SK-N-MC (cell line): ENCODE data around the gene RNU1-3.
"Not testable (repeated sequence)": the region's sequence is repeated elsewhere in the genome, so short reads cannot be mapped to it uniquely, and the experiment has no call there.

ENCODE experiments used
- EZH2 ChIP-seq: fragments of 200-600 bp; sonication (generic); IDR thresholded peaks from one replicate; pipeline ENCODE4 v1.6.1; 2017; ENCODE audit warnings: antibody characterized with exemption
- FOXP2 ChIP-seq: optimal IDR thresholded peaks from 2 replicates; pipeline ENCODE3; 2011; ENCODE audit warnings: mild to moderate bottlenecking, moderate library complexity; ENCODE audit not compliant: insufficient read depth; ENCODE audit errors: extremely low read length, control extremely low read depth
- POLR2AphosphoS5 ChIP-seq: IDR thresholded peaks from 2 replicates; pipeline ENCODE4 v1.6.1; 2012; ENCODE audit warnings: mild to moderate bottlenecking, low read depth, low read length, borderline replicate concordance

- TF ChIP-seq POLR2AphosphoS5, FOXP2, EZH2: not testable (repeated sequence)
Observed at GRCh38 chr1:16629916-16630530, 36.7 kb downstream of the RNU1-3 start.
